NCI-H510A (cell line): Measurements from ENCODE around the gene LTBR.

Experiments
- DNase-seq: peaks from one replicate; lab custom pipeline; 2025; lab: John Stamatoyannopoulos, UW

Gene LTBR

DNA sequence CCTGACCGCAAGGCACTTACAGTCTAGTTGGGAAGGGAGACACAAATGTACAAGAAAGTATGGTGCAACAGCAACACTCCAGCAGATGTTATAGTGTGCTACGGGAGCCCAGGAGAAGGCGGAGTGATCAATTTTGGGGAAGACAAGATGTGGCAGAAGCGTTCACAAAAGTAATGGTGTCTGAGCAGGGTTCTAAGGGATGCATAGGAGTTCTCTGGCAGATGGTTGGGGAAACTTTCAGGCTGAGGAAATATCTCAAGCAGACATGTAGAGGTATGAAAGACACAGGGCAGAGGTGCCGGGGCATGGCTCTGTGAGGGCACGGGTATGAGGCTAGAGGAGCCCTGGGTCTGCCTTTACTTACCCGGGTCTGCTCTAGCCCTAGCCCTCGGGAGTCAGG is 37.0 kb upstream of the LTBR start:
- DNase-seq: no peak

GRCh38 chr12:6347367-6348338 is 36.3 kb upstream of the LTBR start:
- DNase-seq: no peak

DNA sequence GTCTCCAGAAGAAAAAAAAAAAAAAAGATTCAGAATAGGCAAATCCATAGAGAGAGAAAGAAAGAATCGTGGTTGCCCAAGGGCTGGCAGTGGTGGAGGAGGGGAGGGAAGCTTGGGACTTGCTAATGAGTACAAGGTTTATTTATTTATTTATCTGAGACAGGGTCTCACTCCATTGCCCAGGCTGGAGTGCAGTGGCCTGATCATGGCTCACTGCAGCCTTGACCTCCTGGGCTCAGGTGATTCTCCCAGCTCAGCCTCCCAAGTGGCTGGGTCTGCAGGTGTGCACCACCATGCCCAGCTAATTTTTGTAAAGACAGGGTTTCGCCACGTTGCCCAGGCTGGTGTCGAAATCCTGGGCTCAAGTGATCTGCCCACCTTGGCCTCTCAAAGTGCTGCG is 32.3 kb upstream of the LTBR start:
- no peak for DNase-seq

DNA sequence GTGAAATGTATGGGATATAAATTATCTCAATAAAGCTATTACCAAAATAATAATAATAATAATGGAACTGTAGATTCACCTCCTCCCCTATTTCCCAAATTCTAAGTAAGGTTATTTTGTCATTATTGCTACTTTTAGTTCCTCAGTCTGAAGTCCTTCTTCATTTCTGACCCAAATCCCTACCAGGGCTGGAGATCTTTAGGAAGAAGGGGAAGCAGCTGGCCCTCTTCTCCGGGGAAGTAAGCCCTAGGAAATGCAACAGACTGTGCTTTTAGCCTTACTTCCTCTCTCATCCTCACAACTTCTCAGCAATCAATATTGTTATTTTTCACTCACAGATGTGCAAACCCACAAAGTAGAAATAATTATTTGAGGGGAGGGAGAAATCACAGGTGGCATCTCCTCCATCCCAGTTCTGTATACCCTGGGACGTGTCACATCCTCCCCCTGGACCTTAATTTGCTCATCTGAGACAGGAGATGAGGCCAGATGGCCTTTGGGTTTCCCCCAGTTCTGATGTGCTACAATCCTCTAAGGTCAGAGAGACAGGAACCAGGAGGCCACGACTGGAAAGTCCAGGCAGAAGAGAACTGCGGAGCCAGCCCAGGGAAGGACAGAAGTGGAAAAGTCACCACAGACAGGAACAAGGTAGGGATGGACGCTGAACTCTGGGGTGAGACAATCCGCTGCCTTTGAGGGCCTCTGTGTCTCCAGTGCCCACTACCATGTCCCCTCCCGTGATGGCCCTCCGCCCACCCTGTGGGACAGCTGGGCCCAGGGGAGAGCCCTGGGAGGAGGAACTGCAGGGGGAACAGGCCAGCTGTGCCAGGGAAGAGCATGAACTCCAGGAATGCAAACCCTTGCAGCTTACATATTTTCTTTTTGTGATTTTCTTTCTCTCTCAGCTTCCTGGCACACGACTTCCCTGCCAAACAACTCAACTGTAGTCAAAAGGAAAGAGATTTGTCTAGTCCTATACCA is 31.5 kb upstream of the LTBR start:
- DNase-seq: no peak

- DNase-seq: no peak
Measured at GRCh38 chr12:6354495-6355393, 29.2 kb upstream of the LTBR start.

GRCh38 chr12:6355491-6356373 is 28.2 kb upstream of the LTBR start:
- no peak for DNase-seq

DNA sequence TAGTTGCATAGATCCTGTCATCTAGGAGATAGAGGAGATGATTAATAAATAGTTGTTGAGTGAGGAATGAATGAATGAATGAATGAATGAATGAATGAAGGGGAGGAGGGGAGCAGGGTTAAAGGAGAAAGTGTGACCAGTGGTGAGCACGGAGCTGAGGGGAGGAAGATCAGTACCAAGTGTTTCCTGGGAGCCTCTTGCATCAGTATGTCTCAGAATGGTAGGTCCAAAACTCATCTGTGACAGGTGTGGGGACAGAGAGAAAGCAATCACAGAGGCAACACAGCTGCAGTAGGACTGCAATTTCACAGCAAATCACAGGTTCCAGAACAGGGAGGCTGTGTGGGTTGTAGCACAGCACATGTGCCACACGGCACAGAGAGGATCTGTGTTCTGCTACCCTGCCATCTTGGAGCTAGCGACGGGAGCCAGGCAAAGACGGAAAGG is 27.6 kb upstream of the LTBR start:
- DNase-seq: no peak

DNA sequence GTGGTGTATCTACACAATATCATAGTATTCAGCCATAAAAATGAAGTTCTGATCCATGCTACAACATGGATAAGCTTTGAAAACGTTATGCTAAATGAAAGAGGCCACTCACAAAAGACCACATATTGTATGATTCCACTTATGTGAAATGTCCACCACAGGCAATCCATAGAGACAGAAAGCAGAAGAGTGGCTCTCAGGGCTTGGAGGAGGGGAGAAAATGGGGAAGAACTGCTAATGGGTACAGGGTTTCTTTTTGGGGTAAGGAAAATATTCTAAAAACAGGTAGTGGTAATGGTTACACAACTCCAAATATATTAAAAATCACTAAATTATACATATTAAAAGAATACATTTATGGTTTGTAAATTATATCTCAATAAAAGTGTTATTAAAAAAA is 25.1 kb upstream of the LTBR start:
- DNase-seq: no peak

DNA sequence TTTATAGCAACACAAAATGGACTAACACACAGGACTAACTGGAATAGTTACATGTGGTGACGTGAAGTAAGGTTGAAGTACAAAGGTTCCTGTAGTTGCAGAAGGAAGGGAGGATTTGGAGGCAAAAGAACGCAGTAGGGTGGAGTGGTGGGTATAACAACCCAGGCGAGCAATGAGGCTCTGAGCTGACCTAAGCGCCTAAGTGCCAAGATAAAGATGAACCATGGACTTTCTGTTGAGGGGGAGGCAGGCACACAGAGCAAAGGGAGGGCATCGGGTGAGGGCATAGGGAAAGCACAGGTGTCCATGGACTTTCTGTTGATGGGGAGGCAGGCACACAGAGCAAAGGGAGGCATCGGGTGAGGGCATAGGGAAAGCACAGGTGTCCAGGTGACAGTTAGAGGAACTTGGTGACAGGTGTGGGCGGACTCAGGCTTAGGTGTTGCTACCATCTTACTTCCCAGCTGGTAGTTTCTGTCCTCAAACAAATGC is 23.8 kb upstream of the LTBR start:
- no peak for DNase-seq

- no peak for DNase-seq
Measured at GRCh38 chr12:6360578-6361490, 23.1 kb upstream of the LTBR start.

GRCh38 chr12:6361834-6362233 is 22.1 kb upstream of the LTBR start:
- no peak for DNase-seq

GRCh38 chr12:6362403-6362802 is 21.6 kb upstream of the LTBR start:
- no peak for DNase-seq

GRCh38 chr12:6363010-6363329 is 21.0 kb upstream of the LTBR start:
- DNase-seq: no peak

- DNase-seq: no peak
Measured at GRCh38 chr12:6363330-6364043, 20.5 kb upstream of the LTBR start.

DNA sequence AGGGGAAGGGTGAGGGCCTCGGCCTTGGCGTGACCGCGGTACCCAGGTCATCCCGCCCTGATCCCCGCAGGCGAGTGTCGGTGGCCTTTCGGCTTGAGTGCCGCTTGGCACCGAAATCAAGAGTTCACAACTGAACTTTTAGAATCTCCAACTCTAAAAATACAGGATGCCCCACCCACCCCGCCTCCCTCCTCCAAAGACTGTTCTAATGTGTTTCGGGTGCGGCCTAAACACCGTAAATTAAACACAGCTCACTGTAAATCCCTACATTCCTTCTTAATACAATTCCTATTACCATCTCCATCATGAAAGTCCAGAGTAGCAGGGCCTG is 20.0 kb upstream of the LTBR start:
- DNase-seq: no peak

DNA sequence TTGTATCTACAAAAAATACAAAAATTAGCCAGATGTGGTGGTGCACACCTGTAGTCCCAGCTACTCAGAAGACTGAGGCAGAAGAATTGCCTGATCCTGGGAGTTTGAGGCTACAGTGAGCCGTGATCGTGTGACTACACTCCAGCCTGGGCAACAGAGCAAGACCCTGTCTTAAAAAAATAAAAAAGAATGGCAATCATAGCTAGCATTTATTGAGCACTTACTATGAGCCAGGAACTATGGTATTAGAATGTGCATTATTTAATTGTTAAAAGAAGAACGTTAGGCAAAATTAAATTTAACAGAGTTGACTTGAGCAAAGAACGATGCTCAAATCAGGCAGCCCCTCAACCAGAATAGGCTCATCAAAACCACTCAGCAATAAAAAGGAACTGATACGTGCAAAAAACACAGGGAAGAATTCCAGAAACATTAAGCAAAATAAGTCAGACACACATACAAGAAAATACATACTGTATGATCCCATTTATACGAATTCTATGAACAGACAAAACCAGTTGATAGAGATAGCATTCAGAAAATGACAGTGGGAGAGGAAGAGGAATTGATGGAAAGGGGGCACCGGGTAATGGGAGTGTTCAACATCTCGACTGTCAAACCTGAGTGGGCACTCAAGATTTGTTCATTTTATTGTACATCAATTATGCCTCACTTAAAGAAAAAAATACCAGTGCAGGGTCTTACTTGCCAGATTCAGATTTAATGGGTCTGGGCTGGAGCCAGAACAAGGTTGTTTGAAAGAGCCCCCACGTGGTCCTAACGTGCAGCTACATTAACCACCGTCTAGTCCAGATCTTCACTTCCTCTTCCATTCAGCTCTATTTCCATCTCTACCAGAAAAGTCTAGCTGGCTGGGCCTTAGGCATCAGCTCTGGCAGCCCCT is 16.6 kb upstream of the LTBR start:
- no peak for DNase-seq

- DNase-seq: no peak
Measured at GRCh38 chr12:6367969-6368892, 15.7 kb upstream of the LTBR start.
